Caco-2 (cell line): ENCODE data around the gene CCDC90B. TPM values are rescaled to one million over a fixed set of nuclear protein-coding genes. Genes with fewer than 3 reads are reported as not detected.

Experiments used
- BruUV-seq: library from RNA; stranded (reverse); fragments of 400-500 nt; replicated peaks from 2 replicates; lab custom pipeline; 2021; lab: Mats Ljungman, UMichigan
- CTCF ChIA-PET: fragments of 300-600 bp; sonication (Branson Sonifier 250); formaldehyde crosslinking; loops from one replicate; lab custom pipeline; 2022; ENCODE audit warnings: antibody characterized with exemption; lab: Charles Lee
- POLR2A ChIA-PET: fragments of 300-600 bp; sonication (Branson Sonifier 250); formaldehyde crosslinking; loops from one replicate; lab custom pipeline; 2022; ENCODE audit warnings: antibody characterized with exemption; lab: Charles Lee
- DNase-seq, 2 experiments: peaks; one replicate each; pipeline versions ENCODE4 v3.0.0 to v3.0.0-alpha.2; 2020 to 2022
- H3K27me3 ChIP-seq: replicated peaks from 2 replicates; pipeline ENCODE4 v1.6.0; 2011; ENCODE audit warnings: low read length; ENCODE audit not compliant: control insufficient read depth, insufficient read depth
- H3K36me3 ChIP-seq: 2 replicates; pipeline ENCODE4 v1.5.1; 2011; ENCODE audit warnings: low read length; ENCODE audit not compliant: control insufficient read depth, insufficient read depth
- H3K4me1 ChIP-seq: fragments of 250-450 bp; sonication (Bioruptor Pico); 2 replicates; pipeline ENCODE4 v1.5.1; 2020; ENCODE audit warnings: mild to moderate bottlenecking
- H3K4me3 ChIP-seq: 2 replicates; pipeline ENCODE4 v1.5.1; 2011; ENCODE audit warnings: low read depth, mild to moderate bottlenecking, control low read depth, low read length
- H3K9me3 ChIP-seq: fragments of 250-450 bp; sonication (Bioruptor Pico); 2 replicates; pipeline ENCODE4 v1.5.1; 2020; ENCODE audit warnings: mild to moderate bottlenecking, moderate library complexity
- H3K27ac Mint-ChIP-seq: one replicate; pipeline ENCODE4 v1.8.0; 2022; ENCODE audit warnings: mixed read lengths; ENCODE audit not compliant: unreplicated experiment
- H3K27me3 Mint-ChIP-seq: one replicate; pipeline ENCODE4 v1.8.0; 2022; ENCODE audit warnings: mixed read lengths; ENCODE audit not compliant: insufficient read depth, unreplicated experiment
- H3K36me3 Mint-ChIP-seq: one replicate; pipeline ENCODE4 v1.8.0; 2022; ENCODE audit warnings: mild to moderate bottlenecking, mixed read lengths; ENCODE audit not compliant: insufficient read depth, unreplicated experiment
- H3K4me1 Mint-ChIP-seq: one replicate; pipeline ENCODE4 v1.8.0; 2022; ENCODE audit warnings: low read depth, mixed read lengths; ENCODE audit not compliant: unreplicated experiment
- H3K4me3 Mint-ChIP-seq: one replicate; pipeline ENCODE4 v1.8.0; 2022; ENCODE audit warnings: mild to moderate bottlenecking, moderate library complexity, mixed read lengths; ENCODE audit not compliant: unreplicated experiment
- H3K9me3 Mint-ChIP-seq: one replicate; pipeline ENCODE4 v1.8.0; 2022; ENCODE audit warnings: mixed read lengths; ENCODE audit not compliant: unreplicated experiment
- CTCF ChIP-seq, 2 experiments: fragments of 200-600 bp in 1 of 2; IDR thresholded peaks; 1 replicate in 1 of 2; 2 replicates in 1 of 2; pipeline versions ENCODE4 v1.5.1 to v1.8.0; 2011 to 2022; ENCODE audit warnings: antibody characterized with exemption in 1 of 2, control low read depth in 1 of 2, inconsistent platforms in 1 of 2, low read depth in 1 of 2, low read length in 1 of 2, mild to moderate bottlenecking in 1 of 2, moderate library complexity in 1 of 2; ENCODE audit not compliant: insufficient read depth in 1 of 2, severe bottlenecking in 1 of 2, unreplicated experiment in 1 of 2
- intact Hi-C: fragments of 100-400 bp; cut with micrococcal nuclease; formaldehyde crosslinking; loops from one replicate; pipeline ENCODE4 v1.10.0; 2022; ENCODE audit not compliant: unreplicated experiment
- total RNA-seq: library from RNA; stranded (reverse); gene quantifications from 2 replicates; pipeline ENCODE4 v1.2.3, GENCODE V29; 2022

CCDC90B gene
- total RNA-seq, 1 experiment from 2014 or later: 46.2 TPM

GRCh38 chr11:83241291-83241946, 44.7 kb downstream of the CCDC90B start:
- H3K27me3 Mint-ChIP-seq: no peaks in the 10 kb centered on the region
- H3K27ac Mint-ChIP-seq: no peak overlapping the region
- H3K4me3 Mint-ChIP-seq: no peak overlapping the region
- intact Hi-C loops: loop anchor here (1.0 to 2.0 kb wide), 9 partner anchors 9 to 579 kb away; partner anchors contain the start of gene CCDC90B
- Histone ChIP-seq H3K9me3 (no peaks in the 10 kb centered on the region), H3K27me3 (no peaks in the 10 kb centered on the region), H3K4me3 (no peak overlapping the region), H3K36me3 (no peaks in the 10 kb centered on the region), H3K4me1 (peaks cover 9% of the 10 kb centered on the region)
- CTCF ChIA-PET: no interaction called here
- peaks cover 21% of the 10 kb centered on the region for H3K4me1 Mint-ChIP-seq
- H3K36me3 Mint-ChIP-seq: peaks cover 5% of the 10 kb centered on the region
- H3K9me3 Mint-ChIP-seq: no peaks in the 10 kb centered on the region
- peak; percentile 86 to 92 for TF ChIP-seq CTCF (IDR thresholded peaks at IDR 0.05; ENCODE audit: insufficient read depth in 1 of 2, low read depth in 1 of 2, low read length in 1 of 2, severe bottlenecking in 1 of 2, unreplicated experiment in 1 of 2)
- DNase-seq: peak; percentile 86
- no TSS peak for BruUV-seq
- POLR2A ChIA-PET: no interaction called here

- Mint-ChIP-seq H3K9me3 (no peaks in the 10 kb centered on the region), H3K4me1 (peaks cover 27% of the 10 kb centered on the region), H3K4me3 (no peak overlapping the region), H3K36me3 (no peaks in the 10 kb centered on the region), H3K27ac (no peak overlapping the region), H3K27me3 (no peaks in the 10 kb centered on the region)
- no peak for DNase-seq
- POLR2A ChIA-PET: interaction anchor here (1.1 kb wide), 1 partner anchor 48 kb away, joined by 3 read pairs; the partner anchor contains the start of gene CCDC90B
- H3K4me3 ChIP-seq: no peak overlapping the region
- CTCF ChIA-PET: no interaction called here
- H3K9me3 ChIP-seq: no peaks in the 10 kb centered on the region
- no peaks in the 10 kb centered on the region for H3K27me3 ChIP-seq
- no peak for TF ChIP-seq CTCF (IDR thresholded peaks at IDR 0.05; ENCODE audit: insufficient read depth in 1 of 2, low read depth in 1 of 2, low read length in 1 of 2, severe bottlenecking in 1 of 2, unreplicated experiment in 1 of 2)
- peaks cover 9% of the 10 kb centered on the region for H3K4me1 ChIP-seq
- no peaks in the 10 kb centered on the region for H3K36me3 ChIP-seq
- intact Hi-C loops: no loop called here
- BruUV-seq: no TSS peak
Measured at GRCh38 chr11:83238111-83238510, 48.1 kb downstream of the CCDC90B start.

- Histone ChIP-seq H3K9me3 (no peaks in the 10 kb centered on the region), H3K36me3 (no peaks in the 10 kb centered on the region), H3K4me3 (no peak overlapping the region), H3K27me3 (no peaks in the 10 kb centered on the region), H3K4me1 (peaks cover 4% of the 10 kb centered on the region)
- TF ChIP-seq CTCF (IDR thresholded peaks at IDR 0.05; ENCODE audit: insufficient read depth in 1 of 2, low read depth in 1 of 2, low read length in 1 of 2, severe bottlenecking in 1 of 2, unreplicated experiment in 1 of 2): no peak
- Mint-ChIP-seq H3K27me3 (no peaks in the 10 kb centered on the region), H3K27ac (no peak overlapping the region), H3K9me3 (no peaks in the 10 kb centered on the region), H3K4me1 (peaks cover 12% of the 10 kb centered on the region), H3K36me3 (no peaks in the 10 kb centered on the region), H3K4me3 (no peak overlapping the region)
- intact Hi-C loops: no loop called here
- POLR2A ChIA-PET: interaction anchor here (0.6 to 1.1 kb wide), 3 partner anchors 79 to 485 kb away, joined by 3 to 6 read pairs (median 3); partner anchors contain the start of genes DDIAS and PCF11
- CTCF ChIA-PET: interaction anchor here (0.9 kb wide), 1 partner anchor 309 kb away, joined by 3 read pairs; no protein-coding TSS in a partner anchor
- DNase-seq: no peak
- BruUV-seq: no TSS peak
Measured at GRCh38 chr11:83235825-83236224, 50.3 kb downstream of the CCDC90B start.
